GM21717 (cell line): ENCODE data around the gene KRT5.

Source experiments
- ATAC-seq: cut with Tn5 transposase; IDR thresholded peaks from one replicate; pipeline ENCODE4 v1.9.1; 2021; ENCODE audit warnings: mild to moderate bottlenecking, moderate library complexity; ENCODE audit not compliant: unreplicated experiment

Gene KRT5

GRCh38 chr12:52539083-52539820 lies 19.1 kb upstream of the KRT5 start:
- no peak for ATAC-seq

GRCh38 chr12:52537101-52537500 lies 16.9 kb upstream of the KRT5 start:
- ATAC-seq = no peak

GRCh38 chr12:52535574-52535973 lies 15.4 kb upstream of the KRT5 start:
- ATAC-seq = no peak

GRCh38 chr12:52534482-52534881 lies 14.3 kb upstream of the KRT5 start:
- ATAC-seq = no peak

- ATAC-seq = no peak
Observed at GRCh38 chr12:52533686-52534470, 13.7 kb upstream of the KRT5 start.

GRCh38 chr12:52532636-52533035 lies 12.4 kb upstream of the KRT5 start:
- no peak for ATAC-seq

- no peak for ATAC-seq
Observed at GRCh38 chr12:52531566-52532300, 11.5 kb upstream of the KRT5 start.

GRCh38 chr12:52530905-52531304 lies 10.7 kb upstream of the KRT5 start:
- no peak for ATAC-seq

GRCh38 chr12:52530366-52530765 lies 10.2 kb upstream of the KRT5 start:
- ATAC-seq = no peak

- ATAC-seq = no peak
Observed at GRCh38 chr12:52529846-52530245, 9.7 kb upstream of the KRT5 start.

GRCh38 chr12:52529417-52529816 lies 9.2 kb upstream of the KRT5 start:
- ATAC-seq = no peak

GRCh38 chr12:52528641-52529143 lies 8.5 kb upstream of the KRT5 start:
- no peak for ATAC-seq

GRCh38 chr12:52527121-52527800 lies 7.1 kb upstream of the KRT5 start:
- no peak for ATAC-seq

GRCh38 chr12:52526511-52526951 lies 6.3 kb upstream of the KRT5 start:
- ATAC-seq = no peak

GRCh38 chr12:52525661-52526499 lies 5.7 kb upstream of the KRT5 start:
- no peak for ATAC-seq

GRCh38 chr12:52524898-52525591 lies 4.9 kb upstream of the KRT5 start:
- no peak for ATAC-seq

- ATAC-seq = no peak
Observed at GRCh38 chr12:52524241-52524897, 4.2 kb upstream of the KRT5 start.

- ATAC-seq = no peak
Observed at GRCh38 chr12:52523824-52524223, 3.6 kb upstream of the KRT5 start.
